ENCODE results near the gene RASGRF2.

DNA sequence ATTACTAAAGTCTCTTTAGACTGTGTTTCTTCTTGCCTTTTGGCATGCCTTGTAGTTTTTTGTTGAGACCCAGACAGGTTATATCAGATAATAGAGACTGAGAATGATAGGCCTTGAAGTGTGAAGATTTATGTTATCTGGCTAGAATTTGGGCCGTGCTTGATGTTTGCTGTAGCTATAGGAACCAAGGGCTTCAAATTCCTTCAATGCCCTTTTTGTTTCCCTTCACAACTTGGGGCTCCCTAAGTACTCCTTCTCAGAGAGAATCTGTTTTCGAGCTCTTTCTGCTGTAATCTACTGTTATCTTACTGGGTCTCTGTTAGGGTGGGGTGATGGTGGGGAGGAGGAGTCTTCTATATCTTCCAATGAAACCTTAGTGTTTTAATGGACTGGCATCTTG, 177.7 kb downstream of the RASGRF2 start:
- TF ChIP-seq, protein P1, sequence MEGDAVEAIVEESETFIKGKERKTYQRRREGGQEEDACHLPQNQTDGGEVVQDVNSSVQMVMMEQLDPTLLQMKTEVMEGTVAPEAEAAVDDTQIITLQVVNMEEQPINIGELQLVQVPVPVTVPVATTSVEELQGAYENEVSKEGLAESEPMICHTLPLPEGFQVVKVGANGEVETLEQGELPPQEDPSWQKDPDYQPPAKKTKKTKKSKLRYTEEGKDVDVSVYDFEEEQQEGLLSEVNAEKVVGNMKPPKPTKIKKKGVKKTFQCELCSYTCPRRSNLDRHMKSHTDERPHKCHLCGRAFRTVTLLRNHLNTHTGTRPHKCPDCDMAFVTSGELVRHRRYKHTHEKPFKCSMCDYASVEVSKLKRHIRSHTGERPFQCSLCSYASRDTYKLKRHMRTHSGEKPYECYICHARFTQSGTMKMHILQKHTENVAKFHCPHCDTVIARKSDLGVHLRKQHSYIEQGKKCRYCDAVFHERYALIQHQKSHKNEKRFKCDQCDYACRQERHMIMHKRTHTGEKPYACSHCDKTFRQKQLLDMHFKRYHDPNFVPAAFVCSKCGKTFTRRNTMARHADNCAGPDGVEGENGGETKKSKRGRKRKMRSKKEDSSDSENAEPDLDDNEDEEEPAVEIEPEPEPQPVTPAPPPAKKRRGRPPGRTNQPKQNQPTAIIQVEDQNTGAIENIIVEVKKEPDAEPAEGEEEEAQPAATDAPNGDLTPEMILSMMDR (conservative IDR thresholded peaks at IDR 0.05): no peak
- TF ChIP-seq EZH2 (IDR thresholded peaks at IDR 0.05; ENCODE audit: low read depth): no peak
